Glutamatergic neuron (in vitro differentiated cells): ENCODE results near the gene CCL25. TPM values are rescaled to one million over a fixed set of nuclear protein-coding genes. Genes with fewer than 3 reads are reported as not detected.

ENCODE experiments used
- DNase-seq: peaks from one replicate; pipeline ENCODE4 v3.0.0; 2022
- H3K27ac Mint-ChIP-seq: one replicate; pipeline ENCODE4 v1.8.0; 2020; ENCODE audit warnings: mild to moderate bottlenecking, mixed read lengths, inconsistent platforms; ENCODE audit not compliant: unreplicated experiment
- H3K27me3 Mint-ChIP-seq: one replicate; pipeline ENCODE4 v1.8.0; 2020; ENCODE audit warnings: mild to moderate bottlenecking, moderate library complexity, mixed read lengths, inconsistent platforms; ENCODE audit not compliant: unreplicated experiment
- H3K36me3 Mint-ChIP-seq: one replicate; pipeline ENCODE4 v1.8.0; 2020; ENCODE audit warnings: mild to moderate bottlenecking, mixed read lengths, inconsistent platforms; ENCODE audit not compliant: unreplicated experiment
- H3K4me1 Mint-ChIP-seq: one replicate; pipeline ENCODE4 v1.8.0; 2020; ENCODE audit warnings: mild to moderate bottlenecking, low read depth, mixed read lengths, inconsistent platforms; ENCODE audit not compliant: unreplicated experiment
- H3K4me3 Mint-ChIP-seq: one replicate; pipeline ENCODE4 v1.8.0; 2020; ENCODE audit warnings: mild to moderate bottlenecking, mixed read lengths, inconsistent platforms; ENCODE audit not compliant: unreplicated experiment
- H3K9me3 Mint-ChIP-seq: one replicate; pipeline ENCODE4 v1.8.0; 2020; ENCODE audit warnings: mild to moderate bottlenecking, moderate library complexity, mixed read lengths, inconsistent platforms; ENCODE audit not compliant: unreplicated experiment
- long read RNA-seq: library from polyadenylated mRNA; unstranded; transcript quantifications from one replicate; pipeline ENCODE4 v2.0.0, GENCODE V29; 2020; ENCODE audit not compliant: unreplicated experiment
- total RNA-seq: library from RNA; stranded (reverse); fragmentation: NEBNext Ultra II Directional; extraction: Animal tissue kit (Norgen Biotek cat#: 25700); gene quantifications from one replicate; pipeline ENCODE4 v1.2.1, GENCODE V29; 2021; ENCODE audit not compliant: unreplicated experiment
- TF ChIP-seq, protein P1 (sequence below): fragments of 200-600 bp; sonication (generic); IDR thresholded peaks from one replicate; pipeline ENCODE4 v1.5.0; 2021; ENCODE audit not compliant: partially characterized antibody, unreplicated experiment

Gene CCL25, protein sequence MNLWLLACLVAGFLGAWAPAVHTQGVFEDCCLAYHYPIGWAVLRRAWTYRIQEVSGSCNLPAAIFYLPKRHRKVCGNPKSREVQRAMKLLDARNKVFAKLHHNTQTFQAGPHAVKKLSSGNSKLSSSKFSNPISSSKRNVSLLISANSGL
- total RNA-seq, result not detected
- long read RNA-seq, result 0 reads

DNA sequence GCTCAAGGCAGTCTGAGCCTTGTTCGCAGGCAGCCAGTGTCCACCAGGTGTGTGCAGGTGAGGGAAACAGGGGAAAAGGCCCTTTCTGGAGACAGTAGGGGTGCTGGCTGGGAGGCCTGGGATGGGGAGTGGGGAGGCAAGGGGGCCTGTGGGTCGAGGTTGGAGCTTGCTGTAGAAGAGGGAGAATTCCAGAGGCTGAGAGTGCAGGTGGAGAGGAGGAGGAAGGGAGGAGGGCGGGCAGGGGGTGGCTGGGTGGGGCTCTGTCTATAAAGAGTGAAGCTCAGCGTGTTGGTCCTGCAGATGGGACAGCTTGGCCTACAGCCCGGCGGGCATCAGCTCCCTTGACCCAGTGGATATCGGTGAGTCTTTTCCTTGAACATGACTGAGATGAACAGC is at the start of gene CCL25:
CCL25 (plus strand) TSS at position 297 of the 396 bp plus-strand sequence. CDS start 290 bp downstream, outside the sequence.
- Mint-ChIP-seq H3K36me3 (no peaks in the 10 kb centered on the region), H3K27ac (no peak within 1 kb of the TSS)

DNA sequence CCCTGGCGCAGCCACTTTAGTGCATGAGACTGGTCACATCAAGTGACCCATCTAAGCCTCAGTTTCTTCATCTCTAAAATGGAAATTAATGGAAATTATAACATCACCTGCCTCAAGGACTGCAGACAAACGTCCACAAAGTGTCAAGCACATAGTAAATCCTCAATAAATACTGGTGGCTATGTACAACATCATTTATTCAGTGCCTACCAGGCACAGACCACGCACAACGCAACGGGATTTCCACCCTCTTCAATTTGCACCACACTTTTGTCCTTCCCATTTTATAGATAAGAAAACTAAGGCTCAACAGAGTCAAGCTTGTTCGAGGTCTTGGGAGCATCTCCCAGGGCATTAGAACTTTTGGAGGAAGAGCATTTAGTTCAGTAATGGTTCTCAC is 48.6 kb upstream of the CCL25 start:
- Mint-ChIP-seq H3K27me3 (peaks cover 13% of the 10 kb centered on the region), H3K4me3 (peak overlapping the region; percentile 99), H3K27ac (peak overlapping the region; percentile 97), H3K9me3 (peaks cover 16% of the 10 kb centered on the region), H3K4me1 (peaks cover 25% of the 10 kb centered on the region), H3K36me3 (no peaks in the 10 kb centered on the region)
- TF ChIP-seq, protein P1, sequence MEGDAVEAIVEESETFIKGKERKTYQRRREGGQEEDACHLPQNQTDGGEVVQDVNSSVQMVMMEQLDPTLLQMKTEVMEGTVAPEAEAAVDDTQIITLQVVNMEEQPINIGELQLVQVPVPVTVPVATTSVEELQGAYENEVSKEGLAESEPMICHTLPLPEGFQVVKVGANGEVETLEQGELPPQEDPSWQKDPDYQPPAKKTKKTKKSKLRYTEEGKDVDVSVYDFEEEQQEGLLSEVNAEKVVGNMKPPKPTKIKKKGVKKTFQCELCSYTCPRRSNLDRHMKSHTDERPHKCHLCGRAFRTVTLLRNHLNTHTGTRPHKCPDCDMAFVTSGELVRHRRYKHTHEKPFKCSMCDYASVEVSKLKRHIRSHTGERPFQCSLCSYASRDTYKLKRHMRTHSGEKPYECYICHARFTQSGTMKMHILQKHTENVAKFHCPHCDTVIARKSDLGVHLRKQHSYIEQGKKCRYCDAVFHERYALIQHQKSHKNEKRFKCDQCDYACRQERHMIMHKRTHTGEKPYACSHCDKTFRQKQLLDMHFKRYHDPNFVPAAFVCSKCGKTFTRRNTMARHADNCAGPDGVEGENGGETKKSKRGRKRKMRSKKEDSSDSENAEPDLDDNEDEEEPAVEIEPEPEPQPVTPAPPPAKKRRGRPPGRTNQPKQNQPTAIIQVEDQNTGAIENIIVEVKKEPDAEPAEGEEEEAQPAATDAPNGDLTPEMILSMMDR, result no peak
- DNase-seq, result no peak

More for the DNA sequence above, at the start of gene CCL25:
- peaks cover 2% of the 10 kb centered on the region for H3K27me3 Mint-ChIP-seq
- no peaks in the 10 kb centered on the region for H3K9me3 Mint-ChIP-seq
- no peak for DNase-seq
- no peaks in the 10 kb centered on the region for H3K4me1 Mint-ChIP-seq
- TF ChIP-seq, protein P1, result no peak
- no peak within 1 kb of the TSS for H3K4me3 Mint-ChIP-seq

DNA sequence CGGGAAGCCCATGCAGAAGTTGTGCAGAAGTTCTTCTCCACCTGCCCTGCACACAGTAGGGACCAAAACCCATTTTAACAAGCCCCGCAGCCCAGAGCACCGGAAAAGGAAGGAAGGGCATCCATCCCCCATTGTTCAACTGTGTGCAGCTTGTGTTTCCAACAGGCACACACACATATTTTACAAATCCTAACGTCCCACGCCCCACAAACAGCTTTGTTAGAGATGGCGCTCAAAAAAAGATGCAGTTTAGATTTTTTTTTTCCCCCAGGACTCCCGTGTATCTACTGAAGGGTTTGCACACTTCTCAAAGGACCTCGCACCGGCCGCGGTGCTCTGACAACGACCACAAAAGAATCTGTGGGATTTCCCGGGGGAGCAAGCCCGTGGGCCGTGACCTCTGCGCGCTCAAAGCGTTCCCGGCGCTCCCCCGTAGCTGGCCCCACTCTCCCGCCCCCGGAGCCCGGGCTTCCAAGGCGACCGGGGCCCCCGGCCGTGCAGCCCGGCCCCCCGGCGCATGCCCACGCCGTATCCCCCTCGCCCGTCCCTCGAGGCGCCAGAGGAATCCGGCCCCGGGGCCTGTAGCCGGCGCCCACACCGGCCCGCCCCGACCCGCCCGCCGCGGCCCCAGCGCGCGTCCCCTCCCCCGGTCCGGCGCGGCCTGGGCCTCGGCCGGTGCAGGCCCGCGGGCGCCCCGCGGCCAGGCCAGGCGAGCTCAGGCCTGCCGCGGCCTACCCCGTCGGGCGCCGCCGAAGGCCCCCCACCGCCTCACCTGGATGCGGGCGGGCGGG is 47.6 kb upstream of the CCL25 start:
- peak; percentile 59 for DNase-seq
- peaks cover 16% of the 10 kb centered on the region for H3K9me3 Mint-ChIP-seq
- TF ChIP-seq, protein P1, result no peak
- peak overlapping the region; percentile 99 for H3K4me3 Mint-ChIP-seq
- no peaks in the 10 kb centered on the region for H3K36me3 Mint-ChIP-seq
- peak overlapping the region; percentile 97 for H3K27ac Mint-ChIP-seq
- peaks cover 25% of the 10 kb centered on the region for H3K4me1 Mint-ChIP-seq
- H3K27me3 Mint-ChIP-seq, result peaks cover 13% of the 10 kb centered on the region

DNA sequence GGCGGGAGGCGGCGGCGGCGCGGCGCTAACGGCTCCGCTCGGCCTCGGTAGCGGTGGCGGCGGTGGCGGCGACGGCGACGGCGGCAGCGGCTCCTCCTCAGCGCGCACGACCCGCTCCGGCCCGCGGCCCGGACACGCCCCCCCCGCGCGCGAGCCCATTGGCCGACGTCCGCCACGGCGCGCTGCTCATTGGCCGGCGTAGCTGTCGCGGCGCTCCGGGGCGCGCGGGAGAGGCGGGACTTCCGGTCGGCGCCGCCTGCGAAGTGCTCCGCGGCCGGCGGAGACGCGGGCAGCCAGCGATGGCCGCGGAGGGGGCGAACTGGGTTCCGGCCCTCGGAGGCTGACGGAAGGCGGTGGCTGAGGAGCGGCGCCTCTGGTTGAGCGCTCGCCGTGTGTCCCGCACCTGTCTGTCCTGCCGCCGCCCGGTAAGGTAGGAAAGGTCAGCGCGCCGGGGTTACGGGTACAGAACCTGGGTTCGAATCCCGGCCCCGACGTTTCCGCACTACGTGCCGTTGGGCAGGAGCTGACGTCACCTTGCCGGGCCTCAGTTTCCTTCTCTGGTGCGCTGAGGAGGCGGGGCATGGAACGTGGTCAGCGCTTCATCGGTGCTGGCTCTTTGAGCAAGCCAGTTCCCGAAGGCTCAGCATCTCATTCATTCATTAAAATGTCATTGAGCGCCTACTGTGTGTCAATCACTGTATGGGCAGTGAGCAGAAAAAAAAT is 46.9 kb upstream of the CCL25 start, which contains the start of gene ELAVL1:
ELAVL1 (minus strand) TSS at position 108 of the 723 bp plus-strand sequence. CDS start 13,826 bp downstream, outside the sequence.
- H3K27me3 Mint-ChIP-seq, result peaks cover 10% of the 10 kb centered on the region
- peak within 1 kb of the TSS; percentile 97 for H3K27ac Mint-ChIP-seq
- H3K36me3 Mint-ChIP-seq, result no peaks in the 10 kb centered on the region
- H3K9me3 Mint-ChIP-seq, result peaks cover 16% of the 10 kb centered on the region
- peaks cover 22% of the 10 kb centered on the region for H3K4me1 Mint-ChIP-seq
- TF ChIP-seq, protein P1, result no peak
- H3K4me3 Mint-ChIP-seq, result peak within 1 kb of the TSS; percentile 99
- DNase-seq, result peak; percentile 96
